ENCODE measurements around the gene AFF1. TPM values are rescaled to one million over a fixed set of nuclear protein-coding genes. Genes with fewer than 3 reads are reported as not detected.

AFF1 gene
- total and polyA plus RNA-seq, 4 donors, result 7.2 to 42.8 (median 21.5) TPM

GRCh38 chr4:87117051-87117731, 182.4 kb downstream of the AFF1 start:
- H3K4me1 ChIP-seq (ENCODE audit: control insufficient read depth in 4 of 4, insufficient read depth in 4 of 4, low read length in 3 of 4), result peaks cover 0 to 35% (median 29%) of the 10 kb centered on the region in 4 donors
- WGBS, result 57% methylated on average over 8 of the region's 8 CpGs
- no peaks in the 10 kb centered on the region for H3K9me3 ChIP-seq (ENCODE audit: control insufficient read depth in 4 of 4, low read length in 3 of 4)
- no peak overlapping the region for H3K9ac ChIP-seq (ENCODE audit: low read depth in 1 of 2, low read length in 2 of 2)
- H3K4me3 ChIP-seq (ENCODE audit: low read depth in 1 of 3, low read length in 3 of 3), result no peak overlapping the region
- peaks cover 3 to 43% (median 26%) of the 10 kb centered on the region in 4 donors for H3K36me3 ChIP-seq (ENCODE audit: control insufficient read depth in 4 of 4, insufficient read depth in 3 of 4, low read depth in 1 of 4, low read length in 3 of 4)
- no peak overlapping the region for H3K27ac ChIP-seq (ENCODE audit: low read depth in 1 of 2, low read length in 2 of 2)
- DNase-seq (ENCODE audit: low spot score), result no peak
- TF ChIP-seq FOXA1 (IDR thresholded peaks at IDR 0.05) (no peak), YY1 (IDR thresholded peaks at IDR 0.05) (no peak), FOXA2 (IDR thresholded peaks at IDR 0.05) (no peak), MAX (IDR thresholded peaks at IDR 0.05) (no peak), NR2F2 (IDR thresholded peaks at IDR 0.05) (no peak), RXRA (IDR thresholded peaks at IDR 0.05) (no peak), RAD21 (IDR thresholded peaks at IDR 0.05) (no peak)
- no peaks in the 10 kb centered on the region for H3K27me3 ChIP-seq (ENCODE audit: control insufficient read depth in 4 of 4, insufficient read depth in 4 of 4, low read length in 3 of 4)

GRCh38 chr4:87117732-87118075, 182.9 kb downstream of the AFF1 start:
- no peak overlapping the region for H3K4me3 ChIP-seq (ENCODE audit: low read depth in 1 of 3, low read length in 3 of 3)
- no peaks in the 10 kb centered on the region for H3K9me3 ChIP-seq (ENCODE audit: control insufficient read depth in 4 of 4, low read length in 3 of 4)
- H3K9ac ChIP-seq (ENCODE audit: low read depth in 1 of 2, low read length in 2 of 2), result no peak overlapping the region
- no peaks in the 10 kb centered on the region for H3K27me3 ChIP-seq (ENCODE audit: control insufficient read depth in 4 of 4, insufficient read depth in 4 of 4, low read length in 3 of 4)
- peaks cover 0 to 39% (median 31%) of the 10 kb centered on the region in 4 donors for H3K4me1 ChIP-seq (ENCODE audit: control insufficient read depth in 4 of 4, insufficient read depth in 4 of 4, low read length in 3 of 4)
- H3K36me3 ChIP-seq (ENCODE audit: control insufficient read depth in 4 of 4, insufficient read depth in 3 of 4, low read depth in 1 of 4, low read length in 3 of 4), result peaks cover 3 to 39% (median 25%) of the 10 kb centered on the region in 4 donors
- TF ChIP-seq YY1 (IDR thresholded peaks at IDR 0.05) (no peak), HNF4G (IDR thresholded peaks at IDR 0.05) (no peak), NR2F2 (IDR thresholded peaks at IDR 0.05) (no peak), RAD21 (IDR thresholded peaks at IDR 0.05) (no peak), ATF3 (IDR thresholded peaks at IDR 0.05) (no peak), FOXA1 (IDR thresholded peaks at IDR 0.05) (no peak), ZBTB33 (IDR thresholded peaks at IDR 0.05) (no peak), MAX (IDR thresholded peaks at IDR 0.05) (no peak), FOXA2 (IDR thresholded peaks at IDR 0.05) (no peak), SP1 (IDR thresholded peaks at IDR 0.05) (no peak), RXRA (IDR thresholded peaks at IDR 0.05) (no peak), TAF1 (conservative IDR thresholded peaks at IDR 0.05) (no peak), EGR1 (IDR thresholded peaks at IDR 0.05; ENCODE audit: low read depth in 2 of 2) (no peak), JUND (IDR thresholded peaks at IDR 0.05) (no peak), REST (IDR thresholded peaks at IDR 0.05) (no peak), CTCF (IDR thresholded peaks at IDR 0.05; ENCODE audit: low read depth, low read length, missing input control) (no peak)
- 82% methylated on average over 5 of the region's 5 CpGs for WGBS
- no peak overlapping the region for H3K27ac ChIP-seq (ENCODE audit: low read depth in 1 of 2, low read length in 2 of 2)
- DNase-seq (ENCODE audit: low spot score), result no peak

Measured in liver (tissue), 9 donors.